ENCODE data around the gene UNKL. TPM values are rescaled to one million over a fixed set of nuclear protein-coding genes. Genes with fewer than 3 reads are reported as not detected.

The UNKL gene
- total RNA-seq, 1 experiment from 2014 or later, result 32.0 TPM

GRCh38 chr16:1362807-1363206, 51.7 kb downstream of the UNKL start:
- H3K27ac Mint-ChIP-seq, result no peak overlapping the region
- Histone ChIP-seq H3K4ac (ENCODE audit: low read depth, low read length) (no peak overlapping the region), H4K20me1 (ENCODE audit: control insufficient read depth, insufficient read depth, insufficient read length) (no peaks in the 10 kb centered on the region), H3T11ph (ENCODE audit: low read length) (no peak overlapping the region), H2AK5ac (ENCODE audit: insufficient read length, low read length) (no peak overlapping the region), H3K79me1 (ENCODE audit: insufficient read depth, low read depth, low read length, poor library complexity, severe bottlenecking) (no peaks in the 10 kb centered on the region), H3K4me2 (ENCODE audit: insufficient read depth, insufficient read length, low read length) (no peak overlapping the region), H3K23me2 (ENCODE audit: insufficient read length, low read depth, low read length, poor library complexity, severe bottlenecking) (no peaks in the 10 kb centered on the region), H2AFZ (ENCODE audit: low read length) (no peak overlapping the region), H3K14ac (ENCODE audit: insufficient read depth, low read length) (no peak overlapping the region), H4K8ac (replicated peaks; ENCODE audit: insufficient read length, low read depth, low read length) (no peak overlapping the region), H2BK5ac (ENCODE audit: insufficient read length, low read length) (no peak overlapping the region), H4K5ac (ENCODE audit: insufficient read length, low read depth, low read length) (no peak overlapping the region), H3K9me3 (ENCODE audit: control insufficient read depth, low read depth, low read length) (no peaks in the 10 kb centered on the region), H2BK20ac (ENCODE audit: low read depth, low read length, poor library complexity, severe bottlenecking) (no peak overlapping the region), H3K18ac (ENCODE audit: insufficient read length, low read depth, low read length) (no peak overlapping the region), H2BK120ac (ENCODE audit: low read depth, low read length, poor library complexity, severe bottlenecking) (no peak overlapping the region), H3K23ac (ENCODE audit: insufficient read length, low read depth, low read length) (no peak overlapping the region), H3K4me1 (ENCODE audit: insufficient read depth, low read length) (no peaks in the 10 kb centered on the region), H2BK15ac (ENCODE audit: low read depth, low read length) (no peak overlapping the region), H3K79me2 (ENCODE audit: insufficient read depth, low read length) (0 out of 2 replicates have a peak, but pooled peaks cover 2% of the 10 kb centered on the region), H3K9ac (ENCODE audit: extremely low read depth, insufficient read length, low read length) (no peak overlapping the region), H2BK12ac (ENCODE audit: insufficient read length, low read depth, low read length) (no peak overlapping the region), H3K27me3 (ENCODE audit: insufficient read depth, low read length) (no peaks in the 10 kb centered on the region), H3K27ac (ENCODE audit: insufficient read length, low read depth, low read length) (no peak overlapping the region), H4K91ac (ENCODE audit: insufficient read length, low read depth, low read length) (no peak overlapping the region), H3K56ac (ENCODE audit: insufficient read length, low read depth, low read length) (no peak overlapping the region)
- no peaks in the 10 kb centered on the region for H3K27me3 Mint-ChIP-seq (ENCODE audit: low read depth)
- WGBS (ENCODE audit: extremely low coverage, insufficient read length, low lambda C conversion rate), result no CpG with 5 or more reads among the region's 11 CpGs
- no peak for DNase-seq
- H3K4me3 Mint-ChIP-seq, result no peak overlapping the region
- TF ChIP-seq CTCF (conservative IDR thresholded peaks at IDR 0.05), result no peak
- peaks cover 16 to 46% (median 33%) of the 10 kb centered on the region in 3 experiments; a peak in 6 of 7 replicates for H3K36me3 Mint-ChIP-seq (ENCODE audit: insufficient read depth in 1 of 3, low read depth in 3 of 3)
- H3K9me3 Mint-ChIP-seq, result no peaks in the 10 kb centered on the region
- H3K4me1 Mint-ChIP-seq, result no peaks in the 10 kb centered on the region
